Measurements from ENCODE around the gene FARS2.

DNA sequence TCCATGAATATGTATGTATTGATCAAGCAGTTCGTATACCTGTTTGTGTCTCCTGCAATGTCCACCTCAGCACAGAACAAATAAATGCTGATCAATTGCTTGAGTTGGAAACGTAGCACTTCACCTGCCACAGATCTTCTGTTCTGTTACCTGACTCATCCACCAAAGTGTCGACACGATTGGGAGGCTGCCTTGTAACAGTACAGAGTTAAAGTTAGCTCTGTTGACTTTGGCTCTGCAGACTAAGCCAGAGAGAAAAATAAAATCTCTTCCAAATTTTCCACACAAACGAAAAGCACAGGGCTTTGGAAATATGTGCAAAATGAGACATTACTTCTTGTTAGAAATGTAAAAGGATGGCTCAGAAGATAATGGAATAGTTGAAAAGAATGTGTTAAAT is 500.1 kb downstream of the FARS2 start:
- TF ChIP-seq, protein P1, sequence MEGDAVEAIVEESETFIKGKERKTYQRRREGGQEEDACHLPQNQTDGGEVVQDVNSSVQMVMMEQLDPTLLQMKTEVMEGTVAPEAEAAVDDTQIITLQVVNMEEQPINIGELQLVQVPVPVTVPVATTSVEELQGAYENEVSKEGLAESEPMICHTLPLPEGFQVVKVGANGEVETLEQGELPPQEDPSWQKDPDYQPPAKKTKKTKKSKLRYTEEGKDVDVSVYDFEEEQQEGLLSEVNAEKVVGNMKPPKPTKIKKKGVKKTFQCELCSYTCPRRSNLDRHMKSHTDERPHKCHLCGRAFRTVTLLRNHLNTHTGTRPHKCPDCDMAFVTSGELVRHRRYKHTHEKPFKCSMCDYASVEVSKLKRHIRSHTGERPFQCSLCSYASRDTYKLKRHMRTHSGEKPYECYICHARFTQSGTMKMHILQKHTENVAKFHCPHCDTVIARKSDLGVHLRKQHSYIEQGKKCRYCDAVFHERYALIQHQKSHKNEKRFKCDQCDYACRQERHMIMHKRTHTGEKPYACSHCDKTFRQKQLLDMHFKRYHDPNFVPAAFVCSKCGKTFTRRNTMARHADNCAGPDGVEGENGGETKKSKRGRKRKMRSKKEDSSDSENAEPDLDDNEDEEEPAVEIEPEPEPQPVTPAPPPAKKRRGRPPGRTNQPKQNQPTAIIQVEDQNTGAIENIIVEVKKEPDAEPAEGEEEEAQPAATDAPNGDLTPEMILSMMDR (IDR thresholded peaks at IDR 0.05): no peak
- no peak for TF ChIP-seq EZH2 (IDR thresholded peaks at IDR 0.05; ENCODE audit: borderline replicate concordance, insufficient read depth, low read depth, low read length, poor library complexity, severe bottlenecking)
